GM18858 (cell line): ENCODE measurements around the gene CFAP97D1.
"Not testable (repeated sequence)": the region's sequence is repeated elsewhere in the genome, so short reads cannot be mapped to it uniquely, and the experiment has no call there.

Source experiments
- ATAC-seq: cut with Tn5 transposase; IDR thresholded peaks from one replicate; pipeline ENCODE4 v1.9.1; 2021; ENCODE audit not compliant: unreplicated experiment

CFAP97D1 gene

GRCh38 chr17:43792668-43793067, 12.4 kb downstream of the CFAP97D1 start:
- ATAC-seq: not testable (repeated sequence)

- not testable (repeated sequence) for ATAC-seq
Observed at GRCh38 chr17:43798024-43798423, 17.8 kb downstream of the CFAP97D1 start.

GRCh38 chr17:43799047-43799446, 18.8 kb downstream of the CFAP97D1 start:
- no peak for ATAC-seq

- no peak for ATAC-seq
Observed at GRCh38 chr17:43800736-43801135, 20.5 kb downstream of the CFAP97D1 start.

GRCh38 chr17:43801844-43802243, 21.6 kb downstream of the CFAP97D1 start:
- ATAC-seq: no peak

GRCh38 chr17:43803758-43804157, 23.5 kb downstream of the CFAP97D1 start:
- no peak for ATAC-seq

- no peak for ATAC-seq
Observed at GRCh38 chr17:43805117-43805516, 24.9 kb downstream of the CFAP97D1 start.

GRCh38 chr17:43808076-43808475, 27.8 kb downstream of the CFAP97D1 start:
- no peak for ATAC-seq

GRCh38 chr17:43809121-43809520, 28.9 kb downstream of the CFAP97D1 start:
- no peak for ATAC-seq

GRCh38 chr17:43810226-43810715, 30.0 kb downstream of the CFAP97D1 start:
- ATAC-seq: no peak

GRCh38 chr17:43810823-43811222, 30.6 kb downstream of the CFAP97D1 start:
- no peak for ATAC-seq

- ATAC-seq: no peak
Observed at GRCh38 chr17:43812396-43813265, 32.4 kb downstream of the CFAP97D1 start.

GRCh38 chr17:43813386-43813785, 33.2 kb downstream of the CFAP97D1 start:
- ATAC-seq: no peak

GRCh38 chr17:43814026-43814425, 33.8 kb downstream of the CFAP97D1 start:
- ATAC-seq: no peak

- no peak for ATAC-seq
Observed at GRCh38 chr17:43814714-43815113, 34.5 kb downstream of the CFAP97D1 start.

GRCh38 chr17:43816336-43817320, 36.4 kb downstream of the CFAP97D1 start:
- no peak for ATAC-seq

- no peak for ATAC-seq
Observed at GRCh38 chr17:43817826-43818225, 37.6 kb downstream of the CFAP97D1 start.

- no peak for ATAC-seq
Observed at GRCh38 chr17:43818966-43819365, 38.7 kb downstream of the CFAP97D1 start.

- ATAC-seq: no peak
Observed at GRCh38 chr17:43820759-43821158, 40.5 kb downstream of the CFAP97D1 start.

GRCh38 chr17:43822570-43823190, 42.4 kb downstream of the CFAP97D1 start:
- no peak for ATAC-seq
